ENCODE results near the gene TM4SF4. TPM values are rescaled to one million over a fixed set of nuclear protein-coding genes. Genes with fewer than 3 reads are reported as not detected.
A peak's percentile ranks its signal among the peaks of the same experiment; 100 is the strongest.

TM4SF4 gene
- total and polyA plus RNA-seq, 8 donors = 0.13 to 2.0 (median 0.21) TPM; not detected in 3

- intact Hi-C loops (cut with DNase I) = no loop called here
- no peak for ATAC-seq
These were observed 27.9 kb downstream of the TM4SF4 start for GRCh38 chr3:149502438-149502837.

DNA sequence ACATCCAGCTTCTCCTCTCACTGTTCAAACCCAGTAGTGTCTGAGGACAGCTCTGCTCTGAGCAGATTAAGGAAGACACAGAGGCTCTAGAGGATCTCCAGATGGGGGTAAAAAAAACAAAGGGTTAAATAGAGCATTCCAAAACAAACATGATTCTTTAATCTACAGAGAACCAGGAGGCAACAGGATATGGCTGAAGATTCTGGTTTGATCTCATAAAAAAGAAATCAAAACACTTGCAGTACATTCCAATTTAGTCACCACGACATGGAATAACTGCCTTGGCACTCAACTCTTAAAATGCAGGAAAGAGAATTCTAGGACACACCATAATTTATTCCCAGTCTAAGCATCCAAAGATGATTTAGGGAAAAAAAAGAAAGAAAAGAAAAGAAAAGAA is 32.0 kb downstream of the TM4SF4 start:
- Histone ChIP-seq H3K36me3 (no peaks in the 10 kb centered on the region), H3K4me3 (no peak overlapping the region), H3K9me3 (no peaks in the 10 kb centered on the region), H3K4me1 (peaks cover 11 to 31% of the 10 kb centered on the region in 2 donors), H3K27ac (no peak overlapping the region), H3K27me3 (no peaks in the 10 kb centered on the region)
- no peak for DNase-seq
- no peak for ATAC-seq
- no peak for TF ChIP-seq CTCF (IDR thresholded peaks at IDR 0.05)
- intact Hi-C loops (cut with DNase I) = no loop called here

More at GRCh38 chr3:149502438-149502837, 27.9 kb downstream of the TM4SF4 start:
- H3K36me3 ChIP-seq = no peaks in the 10 kb centered on the region
- H3K9me3 ChIP-seq = no peaks in the 10 kb centered on the region
- no peak overlapping the region for H3K27ac ChIP-seq
- DNase-seq = no peak
- TF ChIP-seq CTCF (IDR thresholded peaks at IDR 0.05) = no peak
- H3K4me3 ChIP-seq = no peak overlapping the region
- H3K27me3 ChIP-seq = no peaks in the 10 kb centered on the region
- peaks cover 3 to 4% of the 10 kb centered on the region in 2 donors for H3K4me1 ChIP-seq

- no peak for TF ChIP-seq CTCF (IDR thresholded peaks at IDR 0.05)
- no peaks in the 10 kb centered on the region for H3K27me3 ChIP-seq
- peak overlapping the region; percentile 66 to 76 for H3K27ac ChIP-seq
- DNase-seq = no peak
- peaks cover 11 to 31% of the 10 kb centered on the region in 2 donors for H3K4me1 ChIP-seq
- H3K4me3 ChIP-seq = no peak overlapping the region
- intact Hi-C loops (cut with DNase I) = no loop called here
- H3K36me3 ChIP-seq = no peaks in the 10 kb centered on the region
- ATAC-seq = no peak
- H3K9me3 ChIP-seq = no peaks in the 10 kb centered on the region
These were observed 32.5 kb downstream of the TM4SF4 start for GRCh38 chr3:149506965-149507364.

DNA sequence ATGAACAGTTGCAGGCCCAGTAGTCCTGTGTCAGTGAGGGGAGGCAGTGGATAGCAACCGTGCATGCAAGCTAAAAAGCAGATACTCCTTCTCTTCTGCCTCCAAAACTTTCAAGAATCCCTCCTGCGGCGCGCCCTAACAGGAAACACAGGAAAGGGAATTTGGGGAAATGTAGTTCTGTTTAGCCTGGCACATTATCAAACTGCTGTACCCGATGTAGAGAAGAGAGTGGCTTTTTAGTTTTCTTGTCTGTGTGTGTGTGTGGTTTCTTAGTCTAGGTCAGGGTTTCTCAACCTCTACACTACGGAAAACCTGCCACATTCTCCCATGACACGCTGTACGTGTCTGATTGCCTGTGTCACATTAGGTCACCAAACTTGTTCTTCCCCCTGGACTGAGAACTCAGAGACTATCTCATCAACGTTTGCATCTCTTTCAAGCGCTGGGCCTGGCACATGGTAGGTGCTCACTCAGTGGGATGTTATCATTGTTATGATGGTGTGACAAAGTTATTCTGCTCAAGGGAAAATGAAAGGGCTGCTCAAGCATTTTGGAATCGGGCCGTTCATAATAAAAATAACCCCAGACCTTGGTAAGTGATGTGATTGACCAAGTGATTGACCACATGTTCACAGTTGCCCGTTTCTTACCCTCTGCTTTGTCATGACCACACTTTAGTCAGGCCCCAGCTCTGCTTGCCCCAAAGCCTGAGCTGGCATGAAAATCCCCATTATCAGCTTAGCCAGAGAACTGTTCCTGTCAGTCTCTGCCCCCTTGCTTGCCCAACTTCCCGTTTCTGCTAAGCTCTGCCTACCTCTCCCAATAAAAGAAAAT is 33.2 kb downstream of the TM4SF4 start:
- Histone ChIP-seq H3K27ac (peak overlapping the region; percentile 66 to 76), H3K4me1 (peaks cover 11 to 35% of the 10 kb centered on the region in 2 donors), H3K27me3 (no peaks in the 10 kb centered on the region), H3K36me3 (no peaks in the 10 kb centered on the region), H3K9me3 (no peaks in the 10 kb centered on the region), H3K4me3 (peak overlapping the region in 1 of 2 donors; percentile 2)
- intact Hi-C loops (cut with DNase I) = no loop called here
- TF ChIP-seq CTCF (IDR thresholded peaks at IDR 0.05) = no peak
- DNase-seq (peak in 1 of 4 donors; percentile 70), ATAC-seq (peak; percentile 52)

DNA sequence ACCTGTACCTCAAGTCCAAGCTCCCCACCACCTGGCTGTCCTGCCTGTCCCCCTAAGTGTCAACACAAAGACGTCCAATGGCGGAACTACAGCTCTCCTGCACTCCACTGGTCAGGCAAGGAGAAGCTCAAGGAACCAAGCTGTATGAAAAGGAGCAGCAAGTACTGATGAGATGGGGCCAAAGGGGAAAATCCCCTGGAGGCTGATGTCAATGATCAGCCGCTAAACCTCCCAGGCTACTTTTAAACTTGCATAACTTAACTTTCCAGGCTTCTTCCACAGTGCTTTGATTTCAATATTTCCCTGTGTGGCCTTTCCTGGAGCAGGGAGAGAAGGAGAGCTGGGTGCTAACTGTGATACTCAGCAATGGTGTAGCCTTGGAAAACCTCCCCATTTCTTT is 35.0 kb downstream of the TM4SF4 start:
- intact Hi-C loops (cut with DNase I) = no loop called here
- ATAC-seq (no peak), DNase-seq (no peak)
- H3K36me3 ChIP-seq = no peaks in the 10 kb centered on the region
- H3K4me3 ChIP-seq = no peak overlapping the region
- H3K27me3 ChIP-seq = no peaks in the 10 kb centered on the region
- no peaks in the 10 kb centered on the region for H3K9me3 ChIP-seq
- no peak for TF ChIP-seq CTCF (IDR thresholded peaks at IDR 0.05)
- no peak overlapping the region for H3K27ac ChIP-seq
- peaks cover 11 to 35% of the 10 kb centered on the region in 2 donors for H3K4me1 ChIP-seq

Data from left lung (tissue), 10 donors.